CD8-positive, alpha-beta memory T cell (primary cell): Measurements from ENCODE around the gene CEP170. TPM values are rescaled to one million over a fixed set of nuclear protein-coding genes. Genes with fewer than 3 reads are reported as not detected.

Experiments
- CTCF ChIA-PET: fragments of 350-600 bp; sonication (Branson Sonifier 250); formaldehyde crosslinking; loops from one replicate; lab custom pipeline; 2021; ENCODE audit warnings: antibody characterized with exemption; lab: Charles Lee
- POLR2A ChIA-PET: fragments of 350-600 bp; sonication (Branson Sonifier 250); formaldehyde crosslinking; loops from one replicate; lab custom pipeline; 2021; ENCODE audit warnings: antibody characterized with exemption; lab: Charles Lee
- DNase-seq, 5 donors: peaks; one replicate each; pipeline versions ENCODE4 v3.0.0 to v3.0.0-alpha.2; 2020 to 2022; ENCODE audit warnings: mixed read lengths in 1 of 5
- H3K27ac ChIP-seq: one replicate; pipeline ENCODE4 v1.7.0; 2013; ENCODE audit warnings: low read depth, mild to moderate bottlenecking, low read length, moderate library complexity
- H3K27me3 ChIP-seq: 2 replicates; pipeline ENCODE4 v1.7.0; 2013; ENCODE audit warnings: low read length, mild to moderate bottlenecking; ENCODE audit not compliant: insufficient read depth, poor library complexity, severe bottlenecking
- H3K36me3 ChIP-seq: 2 replicates; pipeline ENCODE4 v1.7.0; 2013; ENCODE audit warnings: mild to moderate bottlenecking, low read length, moderate library complexity; ENCODE audit not compliant: insufficient read depth
- H3K4me1 ChIP-seq: 2 replicates; pipeline ENCODE4 v1.7.0; 2013; ENCODE audit warnings: mild to moderate bottlenecking, low read length, moderate library complexity; ENCODE audit not compliant: insufficient read depth
- H3K4me3 ChIP-seq: 2 replicates; pipeline ENCODE4 v1.7.0; 2013; ENCODE audit warnings: mild to moderate bottlenecking, low read length
- H3K9me3 ChIP-seq: 2 replicates; pipeline ENCODE4 v1.7.0; 2013; ENCODE audit warnings: mild to moderate bottlenecking, low read length
- H3K27ac Mint-ChIP-seq, 8 donors: one replicate each; pipeline ENCODE4 v1.8.0; 2020 to 2021; ENCODE audit warnings: mixed read lengths in 8 of 8, mild to moderate bottlenecking in 6 of 8, inconsistent platforms in 3 of 8, moderate library complexity in 3 of 8
- H3K27me3 Mint-ChIP-seq, 2 donors: one replicate each; pipeline ENCODE4 v1.8.0; 2020 to 2021; ENCODE audit warnings: mixed read lengths in 2 of 2, mild to moderate bottlenecking in 1 of 2, moderate library complexity in 1 of 2
- H3K36me3 Mint-ChIP-seq, 3 donors: one replicate each; pipeline ENCODE4 v1.8.0; 2020 to 2021; ENCODE audit warnings: mixed read lengths in 3 of 3, inconsistent platforms in 1 of 3, mild to moderate bottlenecking in 1 of 3
- H3K4me1 Mint-ChIP-seq, 3 donors: one replicate each; pipeline ENCODE4 v1.8.0; 2020 to 2021; ENCODE audit warnings: mixed read lengths in 3 of 3, inconsistent platforms in 1 of 3, mild to moderate bottlenecking in 1 of 3
- H3K4me3 Mint-ChIP-seq, 7 donors: one replicate each; pipeline ENCODE4 v1.8.0; 2020 to 2021; ENCODE audit warnings: mixed read lengths in 7 of 7, mild to moderate bottlenecking in 6 of 7, moderate library complexity in 4 of 7, inconsistent platforms in 2 of 7
- H3K9me3 Mint-ChIP-seq, 5 donors: one replicate each; pipeline ENCODE4 v1.8.0; 2020 to 2022; ENCODE audit warnings: mixed read lengths in 5 of 5, mild to moderate bottlenecking in 3 of 5, moderate library complexity in 2 of 5, inconsistent platforms in 1 of 5
- polyA plus RNA-seq: library from polyadenylated mRNA; unstranded; fragments of 300-500 nt; fragmentation: Illumina TruSeq; gene quantifications from one replicate; pipeline ENCODE4 v1.2.3, GENCODE V29; 2021
- total RNA-seq, 2 experiments: library from RNA; stranded (reverse); gene quantifications; one replicate each; pipeline ENCODE4 v1.2.3, GENCODE V29; 2021

CEP170 gene
- 10 to 100 TPM; 29.9 to 36.5 TPM for total RNA-seq
- 7.4 TPM for polyA plus RNA-seq

DNA sequence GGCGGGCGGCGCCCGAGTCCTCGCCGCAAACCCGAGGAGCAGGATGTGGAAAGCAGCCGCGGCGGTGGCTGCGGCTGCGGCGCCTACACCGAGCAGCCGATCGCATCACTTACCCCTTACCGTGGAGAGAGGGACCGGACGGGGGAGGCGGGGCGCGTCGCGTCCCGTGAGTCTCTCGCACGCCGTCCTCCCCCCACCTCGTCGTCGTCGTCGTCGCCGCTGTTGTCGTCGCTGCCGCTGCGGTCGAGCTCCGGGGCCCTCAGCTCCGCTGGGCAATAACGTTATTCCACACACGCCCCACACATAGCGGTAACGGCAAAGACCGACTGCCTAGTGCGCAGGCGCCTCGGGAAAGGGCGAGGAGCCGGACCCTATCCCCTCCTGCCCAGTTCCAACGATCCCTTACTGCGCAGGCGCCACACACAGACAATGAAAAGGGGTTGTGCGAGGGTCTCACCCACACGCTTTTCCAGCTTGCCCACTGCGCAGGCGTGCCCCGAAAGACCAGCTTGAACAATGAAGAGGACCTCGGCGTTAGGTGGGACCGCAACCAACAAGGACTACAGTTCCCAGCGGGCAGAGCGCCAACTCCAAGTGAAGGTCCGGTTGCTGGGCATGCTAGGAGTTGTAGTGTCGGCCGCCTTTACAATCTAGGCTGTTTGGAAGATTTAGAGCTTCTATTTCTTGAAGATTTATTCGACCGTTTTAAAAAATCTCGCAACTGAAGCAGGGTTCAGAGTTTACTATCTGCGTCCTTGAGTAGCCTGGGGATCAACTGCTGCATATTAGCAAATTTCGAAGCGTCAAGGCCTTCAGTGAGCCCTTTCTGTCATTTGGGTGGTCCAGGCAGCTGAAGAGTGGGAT lies at the start of gene CEP170:
TSS of gene CEP170 (minus strand) at position 355 of the 864 bp plus-strand sequence. CDS start 30,001 bp downstream, outside the sequence.
- CTCF ChIA-PET, result interaction anchor here (0.6 to 1.5 kb wide), 2 partner anchors 17 to 20 kb away, joined by 4 to 5 read pairs; no protein-coding TSS in a partner anchor

DNA sequence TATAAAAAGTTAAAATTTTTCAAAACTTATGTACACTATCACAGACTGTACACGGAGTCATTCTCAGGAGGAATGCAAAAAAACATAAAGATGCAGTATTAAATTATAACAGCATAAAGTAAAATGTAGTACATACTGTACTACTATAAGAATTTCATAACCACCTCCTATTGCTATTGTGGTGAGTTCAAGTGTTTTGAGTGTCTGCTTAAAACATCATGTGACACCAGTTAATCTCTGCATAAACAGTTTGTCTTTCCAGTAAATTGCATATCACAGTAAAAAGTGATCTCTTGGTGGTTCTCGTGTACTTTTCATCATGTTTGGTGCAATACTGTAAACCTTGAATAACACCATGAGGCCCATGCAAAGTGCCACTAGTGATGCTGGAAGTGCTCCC lies 46.0 kb upstream of the CEP170 start:
- Histone ChIP-seq H3K27me3 (no peaks in the 10 kb centered on the region), H3K27ac (no peak overlapping the region), H3K36me3 (no peaks in the 10 kb centered on the region), H3K9me3 (no peaks in the 10 kb centered on the region), H3K4me1 (no peaks in the 10 kb centered on the region), H3K4me3 (no peak overlapping the region)
- peaks cover 0 to 3% (median 0%) of the 10 kb centered on the region in 5 donors for H3K9me3 Mint-ChIP-seq
- POLR2A ChIA-PET, result no interaction called here
- CTCF ChIA-PET, result no interaction called here
- H3K4me3 Mint-ChIP-seq, result no peak overlapping the region
- DNase-seq, result no peak
- no peaks in the 10 kb centered on the region for H3K27me3 Mint-ChIP-seq
- no peaks in the 10 kb centered on the region for H3K4me1 Mint-ChIP-seq
- no peak overlapping the region for H3K27ac Mint-ChIP-seq
- H3K36me3 Mint-ChIP-seq, result peaks cover 29 to 52% (median 49%) of the 10 kb centered on the region in 3 donors

More for the DNA sequence above, at the start of gene CEP170:
- H3K4me3 Mint-ChIP-seq, result peak within 1 kb of the TSS; percentile 96 to 100 (median 98)
- peaks cover 0 to 17% (median 0%) of the 10 kb centered on the region in 3 donors for H3K36me3 Mint-ChIP-seq
- peaks cover 38 to 65% (median 64%) of the 10 kb centered on the region in 3 donors for H3K4me1 Mint-ChIP-seq
- Histone ChIP-seq H3K4me3 (peak within 1 kb of the TSS; percentile 75), H3K4me1 (peaks cover 24% of the 10 kb centered on the region), H3K9me3 (no peaks in the 10 kb centered on the region), H3K36me3 (no peaks in the 10 kb centered on the region), H3K27me3 (no peaks in the 10 kb centered on the region), H3K27ac (peak within 1 kb of the TSS; percentile 94)
- POLR2A ChIA-PET, result interaction anchor here (0.5 to 2.2 kb wide), 8 partner anchors 21 to 1716 kb away, joined by 3 to 8 read pairs (median 4); partner anchors contain the start of genes CHML and OPN3
- no peaks in the 10 kb centered on the region for H3K9me3 Mint-ChIP-seq
- H3K27ac Mint-ChIP-seq, result peak within 1 kb of the TSS; percentile 99 to 100 (median 100)
- peak; percentile 81 to 94 (median 93) for DNase-seq
- peaks cover 0 to 12% of the 10 kb centered on the region in 2 donors for H3K27me3 Mint-ChIP-seq

DNA sequence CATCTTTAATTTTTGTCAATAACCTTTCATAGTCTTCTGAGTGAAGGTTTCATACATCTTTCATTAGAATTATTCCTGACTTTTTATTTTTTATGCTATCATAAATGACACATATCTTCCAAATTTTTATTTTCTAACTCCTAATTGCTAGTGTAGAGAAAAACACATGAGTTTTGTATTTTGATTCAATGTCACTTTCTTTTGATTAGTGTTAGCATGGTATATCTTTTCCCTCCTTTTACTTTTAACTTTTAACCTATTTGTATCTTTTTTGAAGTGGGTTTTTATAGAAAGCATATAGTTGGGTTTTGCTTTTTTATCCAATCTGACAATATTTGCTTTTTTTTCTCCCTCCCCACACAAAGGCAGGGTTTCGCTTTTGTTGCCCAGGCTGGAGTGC lies 44.0 kb upstream of the CEP170 start:
- Mint-ChIP-seq H3K27ac (no peak overlapping the region), H3K4me1 (no peaks in the 10 kb centered on the region)

DNA sequence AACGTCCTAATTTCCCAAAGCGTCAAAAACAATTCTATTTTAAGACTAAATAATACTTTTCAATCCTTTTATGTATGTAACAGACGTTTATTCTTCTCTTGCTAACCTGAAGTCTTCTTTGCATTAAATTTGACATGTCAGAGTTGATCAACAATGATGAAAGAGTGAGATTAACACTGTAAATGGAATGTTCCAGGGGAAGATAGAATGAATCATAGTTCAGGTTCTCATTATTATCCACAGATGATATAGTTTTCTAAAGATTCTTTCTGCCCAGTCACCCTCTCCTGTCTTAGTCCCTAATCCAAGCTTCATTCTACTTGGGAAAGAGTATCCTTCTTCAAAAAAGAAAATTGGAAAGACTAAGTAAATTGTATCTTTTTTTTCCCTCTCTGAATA lies 39.6 kb upstream of the CEP170 start:
- Mint-ChIP-seq H3K27me3 (no peaks in the 10 kb centered on the region), H3K27ac (no peak overlapping the region), H3K4me1 (no peaks in the 10 kb centered on the region), H3K9me3 (peaks cover 5 to 28% (median 23%) of the 10 kb centered on the region in 5 donors), H3K36me3 (peaks cover 59 to 88% (median 78%) of the 10 kb centered on the region in 3 donors), H3K4me3 (no peak overlapping the region)
- Histone ChIP-seq H3K4me1 (no peaks in the 10 kb centered on the region), H3K36me3 (no peaks in the 10 kb centered on the region), H3K27ac (no peak overlapping the region), H3K27me3 (no peaks in the 10 kb centered on the region), H3K4me3 (no peak overlapping the region), H3K9me3 (no peaks in the 10 kb centered on the region)
- POLR2A ChIA-PET, result no interaction called here
- CTCF ChIA-PET, result no interaction called here
- DNase-seq, result no peak

More for the DNA sequence above, 44.0 kb upstream of the CEP170 start:
- Histone ChIP-seq H3K27ac (no peak overlapping the region), H3K27me3 (no peaks in the 10 kb centered on the region), H3K4me3 (no peak overlapping the region), H3K9me3 (no peaks in the 10 kb centered on the region), H3K36me3 (no peaks in the 10 kb centered on the region), H3K4me1 (no peaks in the 10 kb centered on the region)
- CTCF ChIA-PET, result no interaction called here
- peaks cover 3 to 14% (median 13%) of the 10 kb centered on the region in 5 donors for H3K9me3 Mint-ChIP-seq
- H3K36me3 Mint-ChIP-seq, result peaks cover 39 to 68% (median 60%) of the 10 kb centered on the region in 3 donors
- DNase-seq, result no peak
- H3K27me3 Mint-ChIP-seq, result no peaks in the 10 kb centered on the region
- no peak overlapping the region for H3K4me3 Mint-ChIP-seq
- POLR2A ChIA-PET, result no interaction called here

DNA sequence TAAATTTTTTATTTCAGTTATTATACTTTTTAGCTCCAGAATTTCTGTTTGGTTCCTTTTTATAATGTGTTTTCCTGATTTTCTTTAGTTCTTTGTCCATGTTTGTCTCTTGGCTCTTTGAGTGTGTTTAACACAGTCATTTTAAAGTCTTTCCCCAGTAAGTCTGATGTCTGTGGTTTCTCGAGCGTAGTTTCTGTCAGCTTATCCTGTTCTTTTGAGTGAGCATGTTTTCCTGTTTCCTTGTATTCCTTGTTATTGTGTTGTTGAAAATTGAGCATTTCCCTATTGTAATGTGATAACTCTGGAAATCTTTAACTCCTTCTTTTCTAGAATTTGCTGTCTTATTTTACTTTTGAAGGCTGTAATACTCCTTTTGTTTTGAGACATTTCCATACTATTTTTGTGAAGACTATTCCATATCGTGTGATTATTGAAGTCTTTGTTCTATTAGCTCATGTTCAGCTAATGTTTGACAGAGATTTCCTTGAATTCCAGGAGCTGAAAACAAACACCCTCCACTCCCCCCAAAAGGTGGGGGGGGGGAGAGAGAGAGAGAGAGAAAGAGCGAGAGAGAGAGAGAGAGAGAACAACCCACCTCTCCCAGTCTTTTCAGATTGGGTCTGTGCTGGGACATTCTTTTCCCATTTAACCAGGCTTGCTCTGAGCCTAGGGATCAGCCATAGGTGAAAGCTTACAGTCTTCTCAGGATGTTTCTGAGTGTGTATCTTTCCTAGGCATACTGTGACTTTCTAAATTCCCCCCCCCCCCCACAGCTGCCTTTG lies 39.1 kb upstream of the CEP170 start:
- Mint-ChIP-seq H3K4me3 (no peak overlapping the region), H3K9me3 (peaks cover 5 to 28% (median 23%) of the 10 kb centered on the region in 5 donors), H3K27me3 (no peaks in the 10 kb centered on the region), H3K4me1 (no peaks in the 10 kb centered on the region), H3K36me3 (peaks cover 62 to 88% (median 81%) of the 10 kb centered on the region in 3 donors), H3K27ac (no peak overlapping the region)
- H3K27ac ChIP-seq, result no peak overlapping the region
- no peak for DNase-seq
- ChIA-PET POLR2A (no interaction called here), CTCF (no interaction called here)
- no peaks in the 10 kb centered on the region for H3K36me3 ChIP-seq
- no peak overlapping the region for H3K4me3 ChIP-seq
- no peaks in the 10 kb centered on the region for H3K27me3 ChIP-seq
- H3K9me3 ChIP-seq, result no peaks in the 10 kb centered on the region
- no peaks in the 10 kb centered on the region for H3K4me1 ChIP-seq

DNA sequence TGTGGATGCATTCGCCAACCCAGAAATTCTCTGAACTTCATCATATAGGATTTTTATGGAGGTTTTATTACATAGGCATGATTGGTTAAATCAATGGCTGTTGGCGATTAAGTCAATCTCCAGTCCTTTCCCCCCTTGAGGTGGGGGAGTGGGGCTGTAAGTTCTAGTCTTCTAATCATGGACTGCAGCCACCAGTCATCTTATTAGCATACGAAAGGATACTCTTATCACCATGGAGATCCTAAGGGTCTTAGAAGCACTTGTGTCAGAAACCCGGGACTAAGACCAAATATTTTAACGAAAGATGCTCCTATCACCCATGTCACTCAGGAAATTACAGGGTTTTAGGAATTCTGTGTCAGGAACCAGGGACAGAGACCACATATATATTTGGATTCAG lies 37.0 kb upstream of the CEP170 start:
- H3K36me3 ChIP-seq, result no peaks in the 10 kb centered on the region
- H3K4me3 Mint-ChIP-seq, result no peak overlapping the region

DNA sequence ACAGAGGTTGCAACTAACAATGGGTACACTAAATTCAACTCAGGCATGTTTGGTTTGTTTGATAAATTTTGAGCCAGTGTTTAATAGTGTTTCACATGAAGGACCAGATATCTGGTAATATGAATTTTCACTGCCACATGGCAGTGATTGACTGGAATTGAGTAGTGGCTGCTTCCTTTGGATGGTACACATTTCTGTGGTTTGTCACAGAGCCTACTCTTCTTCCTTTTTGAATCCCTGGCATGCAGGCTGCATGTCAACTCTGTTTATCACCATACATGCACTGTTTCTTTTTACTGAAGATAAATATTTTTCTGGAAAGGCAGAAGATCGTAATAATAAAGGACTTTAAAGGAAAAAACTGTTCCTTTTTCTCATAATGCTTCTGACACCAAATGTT lies 36.2 kb upstream of the CEP170 start:
- ChIA-PET CTCF (no interaction called here), POLR2A (no interaction called here)
- H3K4me3 Mint-ChIP-seq, result no peak overlapping the region
- peaks cover 5 to 28% (median 23%) of the 10 kb centered on the region in 5 donors for H3K9me3 Mint-ChIP-seq
- Histone ChIP-seq H3K27ac (no peak overlapping the region), H3K4me1 (no peaks in the 10 kb centered on the region), H3K4me3 (no peak overlapping the region), H3K36me3 (no peaks in the 10 kb centered on the region), H3K27me3 (no peaks in the 10 kb centered on the region), H3K9me3 (no peaks in the 10 kb centered on the region)
- H3K27ac Mint-ChIP-seq, result no peak overlapping the region
- no peaks in the 10 kb centered on the region for H3K27me3 Mint-ChIP-seq
- DNase-seq, result no peak
- peaks cover 11 to 14% (median 12%) of the 10 kb centered on the region in 3 donors for H3K4me1 Mint-ChIP-seq
- H3K36me3 Mint-ChIP-seq, result peaks cover 58 to 83% (median 75%) of the 10 kb centered on the region in 3 donors

More for the DNA sequence above, 37.0 kb upstream of the CEP170 start:
- POLR2A ChIA-PET, result no interaction called here
- Histone ChIP-seq H3K9me3 (no peaks in the 10 kb centered on the region), H3K4me3 (no peak overlapping the region), H3K4me1 (no peaks in the 10 kb centered on the region), H3K27ac (no peak overlapping the region), H3K27me3 (no peaks in the 10 kb centered on the region)
- H3K27me3 Mint-ChIP-seq, result no peaks in the 10 kb centered on the region
- H3K36me3 Mint-ChIP-seq, result peaks cover 60 to 82% (median 81%) of the 10 kb centered on the region in 3 donors
- no peak for DNase-seq
- H3K27ac Mint-ChIP-seq, result no peak overlapping the region
- H3K4me1 Mint-ChIP-seq, result peaks cover 9 to 11% (median 10%) of the 10 kb centered on the region in 3 donors
- CTCF ChIA-PET, result no interaction called here
- peaks cover 5 to 28% (median 23%) of the 10 kb centered on the region in 5 donors for H3K9me3 Mint-ChIP-seq
